Stimulated activated CD4-positive, alpha-beta T cell treated with anti-CD3 and anti-CD28 coated beads, Interleukin-12 subunit alpha, Interleukin-12 subunit beta, amount 100 ng/mL, for 24 hours (primary cell): ENCODE data around the gene LRIG1.

Source experiments
- DNase-seq, 2 experiments: peaks; one replicate each; pipeline ENCODE4 v3.0.0-alpha.2; 2020; ENCODE audit warnings: low read depth in 2 of 2

Gene LRIG1

GRCh38 chr3:66386011-66386924 is 114.6 kb downstream of the LRIG1 start:
- DNase-seq: no peak

- no peak for DNase-seq
Measured at GRCh38 chr3:66385066-66385465, 115.8 kb downstream of the LRIG1 start.

- no peak for DNase-seq
Measured at GRCh38 chr3:66383998-66384745, 116.7 kb downstream of the LRIG1 start.

- no peak for DNase-seq
Measured at GRCh38 chr3:66383023-66383422, 117.8 kb downstream of the LRIG1 start.

- no peak for DNase-seq
Measured at GRCh38 chr3:66382142-66382541, 118.7 kb downstream of the LRIG1 start.

- no peak for DNase-seq
Measured at GRCh38 chr3:66381626-66382025, 119.2 kb downstream of the LRIG1 start.

GRCh38 chr3:66380200-66380932 is 120.5 kb downstream of the LRIG1 start:
- DNase-seq: no peak

- DNase-seq: no peak
Measured at GRCh38 chr3:66379565-66379964, 121.3 kb downstream of the LRIG1 start.

GRCh38 chr3:66378256-66378655 is 122.6 kb downstream of the LRIG1 start:
- DNase-seq: peak in 1 of 2 experiments; percentile 21

- no peak for DNase-seq
Measured at GRCh38 chr3:66377800-66378199, 123.0 kb downstream of the LRIG1 start.

- no peak for DNase-seq
Measured at GRCh38 chr3:66376568-66376967, 124.3 kb downstream of the LRIG1 start.

- no peak for DNase-seq
Measured at GRCh38 chr3:66372681-66373350, 128.0 kb downstream of the LRIG1 start.

- DNase-seq: no peak
Measured at GRCh38 chr3:66371432-66371831, 129.4 kb downstream of the LRIG1 start.

GRCh38 chr3:66370179-66370578 is 130.6 kb downstream of the LRIG1 start:
- no peak for DNase-seq

- DNase-seq: no peak
Measured at GRCh38 chr3:66367979-66368378, 132.8 kb downstream of the LRIG1 start.

GRCh38 chr3:66366747-66367146 is 134.1 kb downstream of the LRIG1 start:
- no peak for DNase-seq

- DNase-seq: no peak
Measured at GRCh38 chr3:66365080-66365479, 135.7 kb downstream of the LRIG1 start.

GRCh38 chr3:66363148-66363547 is 137.7 kb downstream of the LRIG1 start:
- no peak for DNase-seq

GRCh38 chr3:66362541-66362941 is 138.3 kb downstream of the LRIG1 start:
- no peak for DNase-seq

- no peak for DNase-seq
Measured at GRCh38 chr3:66361356-66361755, 139.5 kb downstream of the LRIG1 start.

- DNase-seq: no peak
Measured at GRCh38 chr3:66355997-66356396, 144.8 kb downstream of the LRIG1 start.

GRCh38 chr3:66355394-66355793 is 145.4 kb downstream of the LRIG1 start:
- no peak for DNase-seq
